HL-60 (cell line): ENCODE data around the gene TRIO.

Experiments used
- DNase-seq, 2 experiments: peaks; one replicate each; pipeline ENCODE4 v3.0.0-alpha.2; 2010 to 2020; ENCODE audit warnings: low read depth in 1 of 2, low spot score in 1 of 2
- H3K27ac ChIP-seq: fragments of 250-450 bp; sonication (Bioruptor Pico); replicated peaks from 2 replicates; pipeline ENCODE4 v1.5.1; 2020; ENCODE audit warnings: mild to moderate bottlenecking, moderate library complexity
- H3K27me3 ChIP-seq: fragments of 250-450 bp; sonication (Bioruptor Pico); 2 replicates; pipeline ENCODE4 v1.5.1; 2021; ENCODE audit warnings: mild to moderate bottlenecking, moderate library complexity; ENCODE audit not compliant: insufficient read depth, poor library complexity, severe bottlenecking
- H3K4me3 ChIP-seq: replicated peaks from 2 replicates; pipeline ENCODE4 v1.5.1; 2011; ENCODE audit warnings: mild to moderate bottlenecking, control low read depth, low read length; ENCODE audit not compliant: insufficient read depth
- CTCF ChIP-seq: IDR thresholded peaks from one replicate; pipeline ENCODE4 v1.5.1; 2011; ENCODE audit warnings: low read length, control low read depth, inconsistent platforms; ENCODE audit not compliant: insufficient read depth
- GABPA ChIP-seq: IDR thresholded peaks from 2 replicates; pipeline ENCODE4 v1.6.1; 2012; ENCODE audit warnings: low read depth
- POLR2AphosphoS5 ChIP-seq: IDR thresholded peaks from 2 replicates; pipeline ENCODE4 v1.6.1; 2012; ENCODE audit warnings: low read depth
- REST ChIP-seq: IDR thresholded peaks from 2 replicates; pipeline ENCODE4 v1.6.1; 2012; ENCODE audit warnings: low read depth; ENCODE audit not compliant: insufficient replicate concordance
- SPI1 ChIP-seq: IDR thresholded peaks from 2 replicates; pipeline ENCODE4 v1.6.1; 2012; ENCODE audit warnings: low read depth, mild to moderate bottlenecking, borderline replicate concordance

TRIO gene

GRCh38 chr5:14134771-14135170, 8.4 kb upstream of the TRIO start:
- Histone ChIP-seq H3K27me3 (no peaks in the 10 kb centered on the region), H3K4me3 (no peak overlapping the region), H3K27ac (no peak overlapping the region)
- no peak for DNase-seq
- TF ChIP-seq CTCF, result no peak
- TF ChIP-seq SPI1, result no peak
- no peak for TF ChIP-seq GABPA
- no peak for TF ChIP-seq REST
- TF ChIP-seq POLR2AphosphoS5, result no peak

GRCh38 chr5:14135621-14136020, 7.5 kb upstream of the TRIO start:
- no peak overlapping the region for H3K4me3 ChIP-seq
- TF ChIP-seq CTCF (no peak), POLR2AphosphoS5 (no peak), REST (no peak), GABPA (no peak), SPI1 (no peak)
- no peak for DNase-seq
- H3K27ac ChIP-seq, result no peak overlapping the region
- no peaks in the 10 kb centered on the region for H3K27me3 ChIP-seq

- no peak overlapping the region for H3K27ac ChIP-seq
- H3K27me3 ChIP-seq, result no peaks in the 10 kb centered on the region
- no peak overlapping the region for H3K4me3 ChIP-seq
- DNase-seq, result no peak
- TF ChIP-seq SPI1 (no peak), REST (no peak), GABPA (no peak), CTCF (no peak), POLR2AphosphoS5 (no peak)
Measured at GRCh38 chr5:14136228-14136627, 6.9 kb upstream of the TRIO start.
